ENCODE measurements around the gene VRTN.
A peak's percentile ranks its signal among the peaks of the same experiment; 100 is the strongest.

The VRTN gene

DNA sequence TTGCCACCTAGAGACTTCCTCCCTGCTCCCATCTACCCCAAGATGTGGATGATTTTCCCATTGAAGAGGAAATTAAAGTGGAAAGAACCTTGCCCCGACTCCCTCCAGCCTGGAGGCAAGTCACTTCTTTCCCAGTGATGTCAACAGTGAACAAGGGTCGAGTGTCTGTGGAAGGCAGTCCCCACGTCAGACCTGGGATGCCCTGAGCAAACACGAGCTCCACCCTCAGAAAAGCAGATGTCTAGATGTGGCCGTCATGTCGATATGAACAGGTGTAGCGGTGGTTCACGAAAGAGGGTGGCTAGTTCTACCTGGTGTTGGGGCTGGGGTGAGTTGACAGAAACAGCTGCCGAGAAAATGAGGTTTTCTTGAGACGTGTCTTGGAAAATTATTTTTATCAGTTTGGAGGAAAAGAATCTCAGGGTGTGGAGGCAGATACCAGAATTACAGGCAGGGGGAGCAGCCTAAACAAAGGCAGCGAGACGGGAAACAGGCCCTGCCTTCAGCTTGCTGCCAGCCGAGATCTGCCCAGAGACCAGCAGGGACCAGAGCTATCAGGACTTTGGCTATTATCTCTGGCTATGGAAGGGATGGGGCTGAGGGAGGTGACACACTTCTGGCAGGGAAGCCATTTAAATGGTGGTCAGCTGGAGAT, 51.9 kb downstream of the VRTN start:
- DNase-seq = no peak

GRCh38 chr14:74400919-74401503, 52.7 kb downstream of the VRTN start:
- no peak for DNase-seq

- DNase-seq = peak; percentile 81
Measured at GRCh38 chr14:74401504-74402241, 53.4 kb downstream of the VRTN start.

- DNase-seq = no peak
Measured at GRCh38 chr14:74402401-74403251, 54.4 kb downstream of the VRTN start.

- no peak for DNase-seq
Measured at GRCh38 chr14:74403619-74404417, 55.5 kb downstream of the VRTN start.

GRCh38 chr14:74404435-74404834, 56.2 kb downstream of the VRTN start:
- no peak for DNase-seq

- no peak for DNase-seq
Measured at GRCh38 chr14:74405663-74406062, 57.4 kb downstream of the VRTN start.

GRCh38 chr14:74407021-74407800, 58.9 kb downstream of the VRTN start:
- no peak for DNase-seq

DNA sequence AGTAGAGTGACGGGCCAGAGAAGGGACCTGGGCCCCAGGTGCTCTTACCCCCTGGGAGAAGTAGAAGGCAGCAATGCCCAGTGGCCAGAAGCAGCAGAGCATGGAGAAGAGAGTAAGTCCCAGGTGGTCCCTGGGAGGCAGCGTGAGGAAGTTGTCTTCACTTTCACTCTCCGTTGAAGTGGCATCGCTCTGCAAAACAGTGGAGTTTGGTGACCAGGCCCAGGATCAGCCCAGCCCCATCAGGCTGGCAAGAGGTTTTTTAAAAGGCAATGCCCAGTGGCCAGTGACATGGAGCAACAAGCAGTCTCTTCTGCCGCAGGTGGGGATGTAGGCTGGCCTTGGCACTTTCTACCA, 59.5 kb downstream of the VRTN start:
- DNase-seq = no peak

DNA sequence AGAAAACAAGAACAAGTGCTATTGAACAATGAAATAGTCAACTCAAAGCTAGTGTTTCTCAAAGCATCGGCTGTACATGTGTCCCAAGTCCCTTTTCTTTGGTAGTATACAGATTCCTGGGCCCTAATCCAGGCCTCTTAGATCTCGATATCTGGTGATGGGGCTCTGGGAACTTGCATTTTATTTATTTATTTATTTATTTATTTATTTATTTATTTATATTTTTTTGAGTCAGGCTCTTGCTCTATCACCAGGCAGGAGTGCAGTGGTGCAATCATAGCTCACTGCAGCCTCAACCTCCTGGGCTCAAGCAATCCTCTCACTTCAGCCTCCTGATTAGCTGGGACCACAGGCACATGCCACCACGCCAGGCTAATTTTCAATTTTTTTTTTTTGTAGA, 60.6 kb downstream of the VRTN start:
- DNase-seq = no peak

DNA sequence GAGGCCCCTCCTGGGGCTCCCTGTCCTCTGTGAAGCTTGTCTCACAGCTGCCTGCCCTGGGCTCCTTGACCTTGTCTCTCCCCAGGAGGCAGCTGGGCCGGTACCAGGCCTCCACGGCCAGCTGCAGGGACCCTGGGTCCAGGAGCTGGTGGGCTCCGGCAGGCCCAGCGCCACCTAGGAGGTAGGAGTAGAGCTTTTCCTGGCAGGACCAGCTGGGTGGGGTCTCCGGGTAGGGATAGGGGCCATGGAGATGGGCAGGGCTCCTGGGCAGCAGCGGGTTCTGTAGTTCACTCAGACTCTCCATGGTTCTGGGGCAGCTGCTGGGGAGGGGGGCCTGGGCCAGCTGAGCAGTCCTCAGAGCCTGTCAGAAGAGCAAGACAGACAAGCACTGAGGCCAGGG, 61.2 kb downstream of the VRTN start:
- no peak for DNase-seq
